GM12891 (cell line): Measurements from ENCODE around the gene DEPP1.

Experiments
- POLR2A ChIP-seq: IDR thresholded peaks from 2 replicates; pipeline ENCODE4 v1.6.1; 2011; ENCODE audit warnings: low read depth, low read length, control low read depth
- POLR2AphosphoS5 ChIP-seq: IDR thresholded peaks from 2 replicates; pipeline ENCODE4 v1.6.1; 2011; ENCODE audit warnings: low read depth, low read length, control low read depth
- TAF1 ChIP-seq: IDR thresholded peaks from 2 replicates; pipeline ENCODE4 v1.6.1; 2011; ENCODE audit warnings: low read depth, low read length, control low read depth

GRCh38 chr10:44935201-44935965 is 43.2 kb downstream of the DEPP1 start:
- no peak for TF ChIP-seq POLR2A
- no peak for TF ChIP-seq TAF1
- no peak for TF ChIP-seq POLR2AphosphoS5
